ENCODE measurements around the gene NOP53.

NOP53 gene

DNA sequence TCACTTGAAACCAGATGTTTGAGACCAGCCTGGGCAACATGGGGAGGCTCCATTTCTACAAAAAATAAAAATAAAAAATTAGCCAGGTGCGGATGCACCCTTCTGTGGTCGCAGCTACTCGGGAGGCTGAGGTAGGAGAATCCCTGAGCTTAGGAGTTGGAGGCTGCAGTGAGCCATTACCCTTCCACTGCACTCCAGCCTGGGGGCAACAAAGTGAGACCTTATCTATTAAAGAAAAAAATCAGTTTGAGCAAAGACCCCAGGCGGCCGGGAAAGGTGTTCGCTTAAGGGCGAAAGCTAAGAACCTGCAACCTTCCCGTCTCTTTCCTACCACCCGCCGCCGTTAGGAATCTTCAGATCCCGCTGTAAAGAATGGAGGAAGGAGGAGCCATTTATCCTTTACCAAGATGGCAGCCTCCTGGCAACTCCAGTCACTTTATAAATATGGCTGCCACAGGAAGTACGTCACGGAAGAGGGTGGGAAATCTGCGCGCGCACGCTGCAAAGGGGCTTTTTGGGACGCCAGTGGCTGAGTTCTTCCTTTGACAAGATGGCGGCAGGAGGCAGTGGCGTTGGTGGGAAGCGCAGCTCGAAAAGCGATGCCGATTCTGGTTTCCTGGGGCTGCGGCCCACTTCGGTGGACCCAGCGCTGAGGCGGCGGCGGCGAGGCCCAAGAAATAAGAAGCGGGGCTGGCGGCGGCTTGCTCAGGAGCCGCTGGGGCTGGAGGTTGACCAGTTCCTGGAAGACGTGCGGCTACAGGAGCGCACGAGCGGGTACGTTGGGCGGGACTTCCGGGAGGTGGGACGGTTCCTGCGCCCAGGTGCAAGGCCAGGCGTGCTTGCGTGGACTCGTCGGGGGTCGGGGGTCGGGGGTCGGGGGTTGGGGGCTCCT lies at the start of gene NOP53 (continued):
- TF ChIP-seq ZFHX2 (tag by site-specific recombination; conservative IDR thresholded peaks at IDR 0.05) (peak; percentile 23; the same call in 1 of the 2 replicates), SP7 (tag by site-specific recombination; IDR thresholded peaks at IDR 0.05) (peak; percentile 64), ZFP3 (tag by site-specific recombination; IDR thresholded peaks at IDR 0.05; ENCODE audit: low read depth) (no peak), ZFP69B (tag by site-specific recombination; IDR thresholded peaks at IDR 0.05) (0 out of 2 replicates have a peak, but pooled peaks have one; percentile 12), ZNF341 (tag by site-specific recombination; IDR thresholded peaks at IDR 0.05; ENCODE audit: low read depth) (0 out of 2 replicates have a peak, but pooled peaks have one; percentile 28), ZNF394 (tag by site-specific recombination; IDR thresholded peaks at IDR 0.05; ENCODE audit: borderline replicate concordance) (peak; percentile 43; the same call in 1 of the 2 replicates), ZXDB (tag by site-specific recombination; IDR thresholded peaks at IDR 0.05) (peak; percentile 95), ZNF76 (tag by site-specific recombination; IDR thresholded peaks at IDR 0.05; ENCODE audit: borderline replicate concordance, low read depth) (peak; percentile 94), ZNF239 (tag by site-specific recombination; IDR thresholded peaks at IDR 0.05) (no peak), ZNF366 (tag by site-specific recombination; conservative IDR thresholded peaks at IDR 0.05) (no peak), ZBTB17 (tag by site-specific recombination; IDR thresholded peaks at IDR 0.05) (peak; percentile 76), ZNF791 (tag by site-specific recombination; IDR thresholded peaks at IDR 0.05) (no peak), YY2 (tag by site-specific recombination; IDR thresholded peaks at IDR 0.05) (peak; percentile 99), ZNF335 (tag by site-specific recombination; conservative IDR thresholded peaks at IDR 0.05) (peak; percentile 82), ZEB2 (tag by site-specific recombination; IDR thresholded peaks at IDR 0.05) (0 out of 2 replicates have a peak, but pooled peaks have one; percentile 19), SP2 (tag by site-specific recombination; IDR thresholded peaks at IDR 0.05) (peak; percentile 83), ZNF112 (tag by site-specific recombination; IDR thresholded peaks at IDR 0.05) (no peak), KLF1 (tag by site-specific recombination; IDR thresholded peaks at IDR 0.05) (0 out of 2 replicates have a peak, but pooled peaks have one; percentile 25), ZNF248 (tag by site-specific recombination; IDR thresholded peaks at IDR 0.05) (no peak), ZNF501 (tag by site-specific recombination; IDR thresholded peaks at IDR 0.05) (peak; percentile 86), ZBTB20 (tag by site-specific recombination; IDR thresholded peaks at IDR 0.05) (peak; percentile 71; the same call in 1 of the 2 replicates), ZBTB21 (tag by site-specific recombination; IDR thresholded peaks at IDR 0.05) (peak; percentile 94), ZNF777 (tag by site-specific recombination; IDR thresholded peaks at IDR 0.05; ENCODE audit: borderline replicate concordance) (peak; percentile 15; the same call in 1 of the 2 replicates)
- TF ChIP-seq, protein P1, sequence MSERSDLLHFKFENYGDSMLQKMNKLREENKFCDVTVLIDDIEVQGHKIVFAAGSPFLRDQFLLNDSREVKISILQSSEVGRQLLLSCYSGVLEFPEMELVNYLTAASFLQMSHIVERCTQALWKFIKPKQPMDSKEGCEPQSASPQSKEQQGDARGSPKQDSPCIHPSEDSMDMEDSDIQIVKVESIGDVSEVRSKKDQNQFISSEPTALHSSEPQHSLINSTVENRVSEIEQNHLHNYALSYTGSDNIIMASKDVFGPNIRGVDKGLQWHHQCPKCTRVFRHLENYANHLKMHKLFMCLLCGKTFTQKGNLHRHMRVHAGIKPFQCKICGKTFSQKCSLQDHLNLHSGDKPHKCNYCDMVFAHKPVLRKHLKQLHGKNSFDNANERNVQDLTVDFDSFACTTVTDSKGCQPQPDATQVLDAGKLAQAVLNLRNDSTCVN (tag by site-specific recombination; optimal IDR thresholded peaks at IDR 0.05): peak; percentile 85
- TF ChIP-seq, protein P2, sequence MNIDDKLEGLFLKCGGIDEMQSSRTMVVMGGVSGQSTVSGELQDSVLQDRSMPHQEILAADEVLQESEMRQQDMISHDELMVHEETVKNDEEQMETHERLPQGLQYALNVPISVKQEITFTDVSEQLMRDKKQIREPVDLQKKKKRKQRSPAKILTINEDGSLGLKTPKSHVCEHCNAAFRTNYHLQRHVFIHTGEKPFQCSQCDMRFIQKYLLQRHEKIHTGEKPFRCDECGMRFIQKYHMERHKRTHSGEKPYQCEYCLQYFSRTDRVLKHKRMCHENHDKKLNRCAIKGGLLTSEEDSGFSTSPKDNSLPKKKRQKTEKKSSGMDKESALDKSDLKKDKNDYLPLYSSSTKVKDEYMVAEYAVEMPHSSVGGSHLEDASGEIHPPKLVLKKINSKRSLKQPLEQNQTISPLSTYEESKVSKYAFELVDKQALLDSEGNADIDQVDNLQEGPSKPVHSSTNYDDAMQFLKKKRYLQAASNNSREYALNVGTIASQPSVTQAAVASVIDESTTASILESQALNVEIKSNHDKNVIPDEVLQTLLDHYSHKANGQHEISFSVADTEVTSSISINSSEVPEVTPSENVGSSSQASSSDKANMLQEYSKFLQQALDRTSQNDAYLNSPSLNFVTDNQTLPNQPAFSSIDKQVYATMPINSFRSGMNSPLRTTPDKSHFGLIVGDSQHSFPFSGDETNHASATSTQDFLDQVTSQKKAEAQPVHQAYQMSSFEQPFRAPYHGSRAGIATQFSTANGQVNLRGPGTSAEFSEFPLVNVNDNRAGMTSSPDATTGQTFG (tag by site-specific recombination; IDR thresholded peaks at IDR 0.05; ENCODE audit: borderline replicate concordance): no peak
- TF ChIP-seq, protein P3, sequence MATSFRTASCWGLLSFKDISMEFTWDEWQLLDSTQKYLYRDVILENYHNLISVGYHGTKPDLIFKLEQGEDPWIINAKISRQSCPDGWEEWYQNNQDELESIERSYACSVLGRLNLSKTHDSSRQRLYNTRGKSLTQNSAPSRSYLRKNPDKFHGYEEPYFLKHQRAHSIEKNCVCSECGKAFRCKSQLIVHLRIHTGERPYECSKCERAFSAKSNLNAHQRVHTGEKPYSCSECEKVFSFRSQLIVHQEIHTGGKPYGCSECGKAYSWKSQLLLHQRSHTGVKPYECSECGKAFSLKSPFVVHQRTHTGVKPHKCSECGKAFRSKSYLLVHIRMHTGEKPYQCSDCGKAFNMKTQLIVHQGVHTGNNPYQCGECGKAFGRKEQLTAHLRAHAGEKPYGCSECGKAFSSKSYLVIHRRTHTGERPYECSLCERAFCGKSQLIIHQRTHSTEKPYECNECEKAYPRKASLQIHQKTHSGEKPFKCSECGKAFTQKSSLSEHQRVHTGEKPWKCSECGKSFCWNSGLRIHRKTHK (tag by site-specific recombination; IDR thresholded peaks at IDR 0.05): no peak
- TF ChIP-seq, protein P4, sequence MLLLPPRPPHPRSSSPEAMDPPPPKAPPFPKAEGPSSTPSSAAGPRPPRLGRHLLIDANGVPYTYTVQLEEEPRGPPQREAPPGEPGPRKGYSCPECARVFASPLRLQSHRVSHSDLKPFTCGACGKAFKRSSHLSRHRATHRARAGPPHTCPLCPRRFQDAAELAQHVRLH (tag by site-specific recombination; IDR thresholded peaks at IDR 0.05): peak; percentile 86
- TF ChIP-seq, protein P5, sequence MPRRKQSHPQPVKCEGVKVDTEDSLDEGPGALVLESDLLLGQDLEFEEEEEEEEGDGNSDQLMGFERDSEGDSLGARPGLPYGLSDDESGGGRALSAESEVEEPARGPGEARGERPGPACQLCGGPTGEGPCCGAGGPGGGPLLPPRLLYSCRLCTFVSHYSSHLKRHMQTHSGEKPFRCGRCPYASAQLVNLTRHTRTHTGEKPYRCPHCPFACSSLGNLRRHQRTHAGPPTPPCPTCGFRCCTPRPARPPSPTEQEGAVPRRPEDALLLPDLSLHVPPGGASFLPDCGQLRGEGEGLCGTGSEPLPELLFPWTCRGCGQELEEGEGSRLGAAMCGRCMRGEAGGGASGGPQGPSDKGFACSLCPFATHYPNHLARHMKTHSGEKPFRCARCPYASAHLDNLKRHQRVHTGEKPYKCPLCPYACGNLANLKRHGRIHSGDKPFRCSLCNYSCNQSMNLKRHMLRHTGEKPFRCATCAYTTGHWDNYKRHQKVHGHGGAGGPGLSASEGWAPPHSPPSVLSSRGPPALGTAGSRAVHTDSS (tag by site-specific recombination; IDR thresholded peaks at IDR 0.05): 0 out of 2 replicates have a peak, but pooled peaks have one; percentile 17
- TF ChIP-seq, protein P6, sequence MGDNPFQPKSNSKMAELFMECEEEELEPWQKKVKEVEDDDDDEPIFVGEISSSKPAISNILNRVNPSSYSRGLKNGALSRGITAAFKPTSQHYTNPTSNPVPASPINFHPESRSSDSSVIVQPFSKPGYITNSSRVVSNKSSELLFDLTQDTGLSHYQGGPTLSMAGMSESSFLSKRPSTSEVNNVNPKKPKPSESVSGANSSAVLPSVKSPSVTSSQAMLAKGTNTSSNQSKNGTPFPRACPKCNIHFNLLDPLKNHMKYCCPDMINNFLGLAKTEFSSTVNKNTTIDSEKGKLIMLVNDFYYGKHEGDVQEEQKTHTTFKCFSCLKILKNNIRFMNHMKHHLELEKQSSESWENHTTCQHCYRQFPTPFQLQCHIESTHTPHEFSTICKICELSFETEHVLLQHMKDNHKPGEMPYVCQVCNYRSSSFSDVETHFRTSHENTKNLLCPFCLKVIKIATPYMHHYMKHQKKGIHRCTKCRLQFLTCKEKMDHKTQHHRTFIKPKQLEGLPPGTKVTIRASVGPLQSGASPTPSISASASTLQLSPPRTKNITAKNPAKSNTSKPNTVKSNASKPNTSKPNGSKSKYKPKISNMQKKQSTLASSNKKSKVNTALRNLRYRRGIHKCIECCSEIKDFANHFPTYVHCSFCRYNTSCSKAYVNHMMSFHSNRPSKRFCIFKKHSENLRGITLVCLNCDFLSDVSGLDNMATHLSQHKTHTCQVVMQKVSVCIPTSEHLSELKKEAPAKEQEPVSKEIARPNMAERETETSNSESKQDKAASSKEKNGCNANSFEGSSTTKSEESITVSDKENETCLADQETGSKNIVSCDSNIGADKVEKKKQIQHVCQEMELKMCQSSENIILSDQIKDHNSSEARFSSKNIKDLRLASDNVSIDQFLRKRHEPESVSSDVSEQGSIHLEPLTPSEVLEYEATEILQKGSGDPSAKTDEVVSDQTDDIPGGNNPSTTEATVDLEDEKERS (tag by site-specific recombination; IDR thresholded peaks at IDR 0.05): peak; percentile 87
